ENCODE data around the gene MC2R. TPM values are rescaled to one million over a fixed set of nuclear protein-coding genes. Genes with fewer than 3 reads are reported as not detected.

MC2R gene
- total RNA-seq, 4 donors from 2014 or later, result not detected

DNA sequence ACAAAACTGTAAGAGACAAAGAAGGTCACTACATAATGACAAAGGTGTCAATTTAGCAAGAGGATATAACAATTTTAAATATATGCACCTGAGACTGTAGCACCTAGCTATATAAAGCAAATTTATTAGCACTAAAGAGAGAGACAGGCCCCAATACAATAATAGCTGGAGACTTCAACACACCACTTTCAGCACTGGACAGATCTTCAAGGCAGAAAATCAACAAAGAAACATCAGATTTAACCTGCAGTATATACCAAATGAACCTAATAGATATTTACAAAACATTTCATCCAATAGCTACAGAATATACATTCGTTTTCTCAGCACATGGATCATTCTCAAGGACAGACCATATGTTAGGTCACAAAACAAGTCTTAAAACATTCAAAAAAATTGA is 14.7 kb downstream of the MC2R start:
- H3K4me1 ChIP-seq, result no peaks in the 10 kb centered on the region
- no peaks in the 10 kb centered on the region for H3K27me3 ChIP-seq
- H3K36me3 ChIP-seq, result no peaks in the 10 kb centered on the region
- TF ChIP-seq, protein P1, sequence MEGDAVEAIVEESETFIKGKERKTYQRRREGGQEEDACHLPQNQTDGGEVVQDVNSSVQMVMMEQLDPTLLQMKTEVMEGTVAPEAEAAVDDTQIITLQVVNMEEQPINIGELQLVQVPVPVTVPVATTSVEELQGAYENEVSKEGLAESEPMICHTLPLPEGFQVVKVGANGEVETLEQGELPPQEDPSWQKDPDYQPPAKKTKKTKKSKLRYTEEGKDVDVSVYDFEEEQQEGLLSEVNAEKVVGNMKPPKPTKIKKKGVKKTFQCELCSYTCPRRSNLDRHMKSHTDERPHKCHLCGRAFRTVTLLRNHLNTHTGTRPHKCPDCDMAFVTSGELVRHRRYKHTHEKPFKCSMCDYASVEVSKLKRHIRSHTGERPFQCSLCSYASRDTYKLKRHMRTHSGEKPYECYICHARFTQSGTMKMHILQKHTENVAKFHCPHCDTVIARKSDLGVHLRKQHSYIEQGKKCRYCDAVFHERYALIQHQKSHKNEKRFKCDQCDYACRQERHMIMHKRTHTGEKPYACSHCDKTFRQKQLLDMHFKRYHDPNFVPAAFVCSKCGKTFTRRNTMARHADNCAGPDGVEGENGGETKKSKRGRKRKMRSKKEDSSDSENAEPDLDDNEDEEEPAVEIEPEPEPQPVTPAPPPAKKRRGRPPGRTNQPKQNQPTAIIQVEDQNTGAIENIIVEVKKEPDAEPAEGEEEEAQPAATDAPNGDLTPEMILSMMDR (IDR thresholded peaks at IDR 0.05), result no peak
- TF ChIP-seq EP300 (IDR thresholded peaks at IDR 0.05) (no peak), POLR2A (IDR thresholded peaks at IDR 0.05) (no peak)
- peaks cover 0 to 3% (median 0%) of the 10 kb centered on the region in 4 donors for H3K9me3 ChIP-seq
- no peak overlapping the region for H3K4me3 ChIP-seq
- H3K27ac ChIP-seq, result no peak overlapping the region
- WGBS, 2 donors, result 45 to 47% methylated on average over 1 of the region's 1 CpG
- DNase-seq (ENCODE audit: low spot score in 2 of 2), result no peak

DNA sequence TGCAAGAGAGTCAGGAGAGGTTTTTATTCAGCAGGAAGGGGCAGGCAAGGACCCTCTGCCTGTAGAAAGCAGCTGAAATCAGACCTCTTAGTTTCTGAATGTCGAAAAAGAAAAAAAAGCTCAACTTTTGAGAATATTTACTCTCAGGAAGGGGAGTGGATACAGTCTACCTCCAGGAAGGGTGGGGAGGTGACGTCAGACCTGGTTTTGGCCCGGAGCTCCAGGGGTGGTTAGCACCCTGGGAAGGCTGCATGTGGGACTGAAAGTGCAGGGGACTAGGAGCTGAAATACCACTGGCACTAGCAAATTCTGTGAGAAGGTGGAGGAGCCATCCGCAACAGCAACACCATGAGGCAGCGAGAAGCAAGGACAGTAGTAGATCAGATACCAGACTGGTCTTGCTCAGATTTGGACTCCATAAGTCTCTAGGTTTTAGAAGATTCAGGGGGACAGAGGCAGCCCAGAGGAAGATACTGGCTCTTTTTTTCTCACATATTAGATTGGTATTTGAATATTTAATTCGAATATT is 19.8 kb downstream of the MC2R start:
- no peak for DNase-seq (ENCODE audit: low spot score in 2 of 2)
- H3K27ac ChIP-seq, result no peak overlapping the region
- TF ChIP-seq, protein P1 (IDR thresholded peaks at IDR 0.05), result no peak
- TF ChIP-seq EP300 (IDR thresholded peaks at IDR 0.05) (no peak), POLR2A (IDR thresholded peaks at IDR 0.05) (no peak)
- H3K27me3 ChIP-seq, result no peaks in the 10 kb centered on the region
- 70 to 78% methylated on average over 6 of the region's 6 CpGs for WGBS, 2 donors
- H3K36me3 ChIP-seq, result no peaks in the 10 kb centered on the region
- peaks cover 0 to 3% (median 0%) of the 10 kb centered on the region in 4 donors for H3K9me3 ChIP-seq
- H3K4me1 ChIP-seq, result no peaks in the 10 kb centered on the region
- H3K4me3 ChIP-seq, result no peak overlapping the region

DNA sequence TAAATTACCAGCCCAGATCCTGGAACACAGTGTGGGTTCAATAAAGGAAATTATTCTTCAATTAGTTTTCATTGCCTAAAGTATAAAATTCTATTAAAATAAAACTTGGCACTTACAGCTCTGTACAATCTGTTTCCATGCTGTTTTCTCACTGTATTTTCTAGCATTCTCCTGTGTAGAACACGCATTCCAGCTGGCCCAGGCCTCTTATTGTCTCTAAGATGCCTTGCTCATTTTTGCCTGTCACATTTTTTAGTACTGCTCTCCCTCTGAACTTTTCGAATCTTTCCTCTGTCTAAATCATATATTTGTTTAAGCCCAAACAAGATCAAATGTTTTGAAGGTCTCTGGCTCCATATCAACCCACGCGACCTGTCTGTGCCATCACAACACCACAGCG is 20.8 kb downstream of the MC2R start:
- no peaks in the 10 kb centered on the region for H3K27me3 ChIP-seq
- no peaks in the 10 kb centered on the region for H3K4me1 ChIP-seq
- TF ChIP-seq, protein P1 (IDR thresholded peaks at IDR 0.05), result no peak
- no peak for TF ChIP-seq POLR2A (IDR thresholded peaks at IDR 0.05)
- no peak for TF ChIP-seq EP300 (IDR thresholded peaks at IDR 0.05)
- no peaks in the 10 kb centered on the region for H3K9me3 ChIP-seq
- H3K27ac ChIP-seq, result no peak overlapping the region
- H3K4me3 ChIP-seq, result no peak overlapping the region
- DNase-seq (ENCODE audit: low spot score in 2 of 2), result no peak
- H3K36me3 ChIP-seq, result no peaks in the 10 kb centered on the region
- WGBS, 2 donors, result 70 to 72% methylated on average over 5 of the region's 5 CpGs

DNA sequence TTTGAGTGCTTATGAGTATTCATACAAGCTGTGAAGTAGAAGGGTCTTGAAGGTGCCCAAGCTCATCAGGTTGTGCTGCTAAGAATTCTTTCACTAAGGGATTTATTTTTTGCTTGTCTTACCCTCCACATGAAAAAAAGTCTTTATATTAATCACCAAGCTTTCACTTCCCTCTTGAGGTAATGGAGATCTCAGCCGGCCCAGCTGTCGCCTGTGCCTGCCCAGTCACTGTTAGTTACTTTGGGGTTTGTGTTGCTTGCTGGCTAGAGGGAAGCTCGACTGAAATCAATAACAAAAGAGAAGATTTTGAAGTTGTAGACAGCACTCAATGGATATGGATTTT is 21.9 kb downstream of the MC2R start:
- no peak for TF ChIP-seq EP300 (IDR thresholded peaks at IDR 0.05)
- TF ChIP-seq, protein P1 (IDR thresholded peaks at IDR 0.05), result no peak
- TF ChIP-seq POLR2A (IDR thresholded peaks at IDR 0.05), result no peak
- no peak for DNase-seq (ENCODE audit: low spot score in 2 of 2)
- Histone ChIP-seq H3K9me3 (no peaks in the 10 kb centered on the region), H3K4me1 (no peaks in the 10 kb centered on the region), H3K27me3 (no peaks in the 10 kb centered on the region), H3K36me3 (no peaks in the 10 kb centered on the region), H3K4me3 (no peak overlapping the region), H3K27ac (no peak overlapping the region)
- 58 to 66% methylated on average over 3 of the region's 3 CpGs for WGBS, 2 donors

DNA sequence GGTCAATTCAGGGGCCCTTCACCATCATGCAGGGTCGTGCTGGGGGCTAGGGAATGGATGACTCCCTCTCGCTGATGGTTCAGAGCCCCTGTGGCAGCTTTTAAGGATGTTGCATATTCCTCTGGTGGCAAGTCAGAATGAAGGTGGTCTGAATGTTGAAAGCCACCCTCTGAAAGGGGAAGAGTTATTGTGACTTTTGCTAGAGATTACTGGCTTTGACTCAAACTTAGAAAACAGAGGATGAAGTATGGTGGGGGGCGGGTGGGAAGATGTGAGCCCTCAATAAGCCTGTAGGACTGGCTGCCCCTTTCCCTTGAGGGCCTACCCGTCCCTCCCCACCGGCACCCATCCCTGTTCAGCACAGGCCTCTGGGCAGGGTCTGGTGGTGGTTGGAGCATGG is 23.2 kb downstream of the MC2R start:
- Histone ChIP-seq H3K4me1 (no peaks in the 10 kb centered on the region), H3K9me3 (no peaks in the 10 kb centered on the region), H3K4me3 (no peak overlapping the region), H3K27me3 (no peaks in the 10 kb centered on the region), H3K36me3 (no peaks in the 10 kb centered on the region), H3K27ac (no peak overlapping the region)
- no peak for DNase-seq (ENCODE audit: low spot score in 2 of 2)
- no peak for TF ChIP-seq EP300 (IDR thresholded peaks at IDR 0.05)
- TF ChIP-seq, protein P1 (IDR thresholded peaks at IDR 0.05), result no peak
- TF ChIP-seq POLR2A (IDR thresholded peaks at IDR 0.05), result no peak
- 84 to 86% methylated on average over 5 of the region's 5 CpGs for WGBS, 2 donors
